ENCODE results near the gene PAPPA. TPM values are rescaled to one million over a fixed set of nuclear protein-coding genes. Genes with fewer than 3 reads are reported as not detected.

Gene PAPPA
- total RNA-seq, 1 experiment from 2014 or later, result 0.17 TPM

DNA sequence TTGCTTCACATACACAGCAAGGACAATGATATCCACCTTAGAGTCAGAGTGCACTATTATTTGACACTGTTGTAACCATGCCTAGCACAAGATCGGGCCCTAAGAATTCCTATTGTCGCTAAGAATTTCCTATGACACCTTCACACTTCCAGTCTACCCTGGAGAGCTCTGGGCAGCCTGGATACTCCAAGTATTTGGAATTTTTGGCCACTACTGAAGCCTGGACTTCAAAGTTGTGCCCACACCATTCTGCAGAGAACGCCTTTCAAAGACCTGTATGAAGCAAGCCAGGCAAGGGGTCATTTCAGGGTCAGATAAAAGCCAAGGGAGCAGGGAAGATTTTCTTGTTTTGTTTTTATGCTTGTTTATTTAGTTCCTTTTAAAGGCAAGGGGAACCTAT is 179.7 kb downstream of the PAPPA start:
- H3K4me2 ChIP-seq (ENCODE audit: insufficient read depth, insufficient read length, low read length), result no peak overlapping the region
- WGBS (ENCODE audit: extremely low coverage, insufficient read length, low lambda C conversion rate), result no CpG with 5 or more reads among the region's 3 CpGs
- H3K36me3 Mint-ChIP-seq (ENCODE audit: insufficient read depth in 1 of 3, low read depth in 3 of 3), result no peaks in the 10 kb centered on the region

More for the DNA sequence above, 179.7 kb downstream of the PAPPA start:
- H3K27me3 Mint-ChIP-seq (ENCODE audit: low read depth), result peaks cover 66% of the 10 kb centered on the region
- Histone ChIP-seq H3K27ac (ENCODE audit: insufficient read length, low read depth, low read length) (no peak overlapping the region), H3K9ac (ENCODE audit: extremely low read depth, insufficient read length, low read length) (no peak overlapping the region), H4K5ac (ENCODE audit: insufficient read length, low read depth, low read length) (no peak overlapping the region), H3T11ph (ENCODE audit: low read length) (no peak overlapping the region), H3K4ac (ENCODE audit: low read depth, low read length) (no peak overlapping the region), H3K27me3 (ENCODE audit: insufficient read depth, low read length) (peaks cover 48% of the 10 kb centered on the region), H3K18ac (ENCODE audit: insufficient read length, low read depth, low read length) (no peak overlapping the region), H2BK12ac (ENCODE audit: insufficient read length, low read depth, low read length) (no peak overlapping the region), H4K8ac (replicated peaks; ENCODE audit: insufficient read length, low read depth, low read length) (no peak overlapping the region), H3K4me1 (ENCODE audit: insufficient read depth, low read length) (peaks cover 7% of the 10 kb centered on the region), H2AFZ (ENCODE audit: low read length) (no peak overlapping the region), H3K9me3 (ENCODE audit: control insufficient read depth, low read depth, low read length) (no peaks in the 10 kb centered on the region), H3K79me1 (ENCODE audit: insufficient read depth, low read depth, low read length, poor library complexity, severe bottlenecking) (no peaks in the 10 kb centered on the region), H3K23me2 (ENCODE audit: insufficient read length, low read depth, low read length, poor library complexity, severe bottlenecking) (no peaks in the 10 kb centered on the region), H2BK20ac (ENCODE audit: low read depth, low read length, poor library complexity, severe bottlenecking) (no peak overlapping the region), H2BK5ac (ENCODE audit: insufficient read length, low read length) (no peak overlapping the region), H4K91ac (ENCODE audit: insufficient read length, low read depth, low read length) (no peak overlapping the region), H3K14ac (ENCODE audit: insufficient read depth, low read length) (no peak overlapping the region), H2BK120ac (ENCODE audit: low read depth, low read length, poor library complexity, severe bottlenecking) (no peak overlapping the region), H3K79me2 (ENCODE audit: insufficient read depth, low read length) (no peaks in the 10 kb centered on the region), H2AK5ac (ENCODE audit: insufficient read length, low read length) (no peak overlapping the region), H4K20me1 (ENCODE audit: control insufficient read depth, insufficient read depth, insufficient read length) (no peaks in the 10 kb centered on the region), H3K23ac (ENCODE audit: insufficient read length, low read depth, low read length) (no peak overlapping the region), H3K56ac (ENCODE audit: insufficient read length, low read depth, low read length) (no peak overlapping the region), H2BK15ac (ENCODE audit: low read depth, low read length) (no peak overlapping the region)
- H3K4me3 Mint-ChIP-seq, result no peak overlapping the region
- TF ChIP-seq, protein P1, sequence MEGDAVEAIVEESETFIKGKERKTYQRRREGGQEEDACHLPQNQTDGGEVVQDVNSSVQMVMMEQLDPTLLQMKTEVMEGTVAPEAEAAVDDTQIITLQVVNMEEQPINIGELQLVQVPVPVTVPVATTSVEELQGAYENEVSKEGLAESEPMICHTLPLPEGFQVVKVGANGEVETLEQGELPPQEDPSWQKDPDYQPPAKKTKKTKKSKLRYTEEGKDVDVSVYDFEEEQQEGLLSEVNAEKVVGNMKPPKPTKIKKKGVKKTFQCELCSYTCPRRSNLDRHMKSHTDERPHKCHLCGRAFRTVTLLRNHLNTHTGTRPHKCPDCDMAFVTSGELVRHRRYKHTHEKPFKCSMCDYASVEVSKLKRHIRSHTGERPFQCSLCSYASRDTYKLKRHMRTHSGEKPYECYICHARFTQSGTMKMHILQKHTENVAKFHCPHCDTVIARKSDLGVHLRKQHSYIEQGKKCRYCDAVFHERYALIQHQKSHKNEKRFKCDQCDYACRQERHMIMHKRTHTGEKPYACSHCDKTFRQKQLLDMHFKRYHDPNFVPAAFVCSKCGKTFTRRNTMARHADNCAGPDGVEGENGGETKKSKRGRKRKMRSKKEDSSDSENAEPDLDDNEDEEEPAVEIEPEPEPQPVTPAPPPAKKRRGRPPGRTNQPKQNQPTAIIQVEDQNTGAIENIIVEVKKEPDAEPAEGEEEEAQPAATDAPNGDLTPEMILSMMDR (conservative IDR thresholded peaks at IDR 0.05), result no peak
- no peak for DNase-seq
- H3K27ac Mint-ChIP-seq, result no peak overlapping the region
- H3K4me1 Mint-ChIP-seq, result peaks cover 57 to 65% of the 10 kb centered on the region in 2 experiments
- H3K9me3 Mint-ChIP-seq, result no peaks in the 10 kb centered on the region; a peak in 2 of 5 replicates

Data from H9 (cell line).